ENCODE results near the gene CIAO2B. TPM values are rescaled to one million over a fixed set of nuclear protein-coding genes. Genes with fewer than 3 reads are reported as not detected.

CIAO2B gene
- total RNA-seq, 4 donors from 2014 or later, result 83.1 to 101 (median 95.5) TPM

- no peak for DNase-seq (ENCODE audit: extremely low spot score)
- H3K4me1 ChIP-seq, result peaks cover 10 to 16% (median 14%) of the 10 kb centered on the region in 4 donors
- intact Hi-C loops (cut with DNase I), result no loop called here
- H3K27me3 ChIP-seq, result no peaks in the 10 kb centered on the region
- no peaks in the 10 kb centered on the region for H3K9me3 ChIP-seq
- H3K4me3 ChIP-seq, result no peak overlapping the region
- H3K27ac ChIP-seq (replicated peaks in 1 of 4), result no peak overlapping the region
- TF ChIP-seq EP300 (IDR thresholded peaks at IDR 0.05) (no peak), POLR2AphosphoS5 (IDR thresholded peaks at IDR 0.05) (no peak), POLR2A (IDR thresholded peaks at IDR 0.05; ENCODE audit: low read depth) (no peak), CTCF (IDR thresholded peaks at IDR 0.05) (no peak)
- WGBS, result 58% methylated on average over 7 of the region's 7 CpGs
- H3K36me3 ChIP-seq, result no peaks in the 10 kb centered on the region
Measured at GRCh38 chr16:66915041-66915440, 19.2 kb downstream of the CIAO2B start.

GRCh38 chr16:66914541-66914940, 19.7 kb downstream of the CIAO2B start:
- H3K4me1 ChIP-seq, result peaks cover 5 to 11% (median 9%) of the 10 kb centered on the region in 4 donors
- H3K27me3 ChIP-seq, result no peaks in the 10 kb centered on the region
- no peak for DNase-seq (ENCODE audit: extremely low spot score)
- intact Hi-C loops (cut with DNase I), result no loop called here
- no peak overlapping the region for H3K27ac ChIP-seq (replicated peaks in 1 of 4)
- H3K4me3 ChIP-seq, result no peak overlapping the region
- TF ChIP-seq POLR2A (IDR thresholded peaks at IDR 0.05; ENCODE audit: low read depth) (no peak), CTCF (IDR thresholded peaks at IDR 0.05) (no peak), EP300 (IDR thresholded peaks at IDR 0.05) (no peak), POLR2AphosphoS5 (IDR thresholded peaks at IDR 0.05) (no peak)
- 96% methylated on average over 7 of the region's 7 CpGs for WGBS
- no peaks in the 10 kb centered on the region for H3K9me3 ChIP-seq
- no peaks in the 10 kb centered on the region for H3K36me3 ChIP-seq

GRCh38 chr16:66913711-66914110, 20.5 kb downstream of the CIAO2B start:
- WGBS, result no CpG with 5 or more reads among the region's 4 CpGs
- Histone ChIP-seq H3K27ac (replicated peaks in 1 of 4) (no peak overlapping the region), H3K36me3 (no peaks in the 10 kb centered on the region), H3K27me3 (no peaks in the 10 kb centered on the region), H3K9me3 (no peaks in the 10 kb centered on the region), H3K4me3 (no peak overlapping the region), H3K4me1 (peaks cover 0 to 2% (median 1%) of the 10 kb centered on the region in 4 donors)
- DNase-seq (ENCODE audit: extremely low spot score), result no peak
- TF ChIP-seq POLR2A (IDR thresholded peaks at IDR 0.05; ENCODE audit: low read depth) (no peak), POLR2AphosphoS5 (IDR thresholded peaks at IDR 0.05) (no peak), CTCF (IDR thresholded peaks at IDR 0.05) (no peak), EP300 (IDR thresholded peaks at IDR 0.05) (no peak)
- intact Hi-C loops (cut with DNase I), result no loop called here

- no peaks in the 10 kb centered on the region for H3K9me3 ChIP-seq
- 51% methylated on average over 9 of the region's 10 CpGs for WGBS
- no peak for DNase-seq (ENCODE audit: extremely low spot score)
- H3K4me1 ChIP-seq, result peaks cover 0 to 1% (median 0%) of the 10 kb centered on the region in 4 donors
- intact Hi-C loops (cut with DNase I), result no loop called here
- no peak overlapping the region for H3K4me3 ChIP-seq
- H3K36me3 ChIP-seq, result no peaks in the 10 kb centered on the region
- H3K27ac ChIP-seq (replicated peaks in 1 of 4), result no peak overlapping the region
- TF ChIP-seq POLR2AphosphoS5 (IDR thresholded peaks at IDR 0.05) (no peak), POLR2A (IDR thresholded peaks at IDR 0.05; ENCODE audit: low read depth) (no peak), CTCF (IDR thresholded peaks at IDR 0.05) (no peak), EP300 (IDR thresholded peaks at IDR 0.05) (no peak)
- H3K27me3 ChIP-seq, result no peaks in the 10 kb centered on the region
Measured at GRCh38 chr16:66913081-66913480, 21.1 kb downstream of the CIAO2B start.

- Histone ChIP-seq H3K4me1 (peaks cover 2 to 13% (median 6%) of the 10 kb centered on the region in 4 donors), H3K4me3 (no peak overlapping the region), H3K27me3 (no peaks in the 10 kb centered on the region), H3K9me3 (no peaks in the 10 kb centered on the region), H3K27ac (replicated peaks in 1 of 4) (no peak overlapping the region), H3K36me3 (no peaks in the 10 kb centered on the region)
- 90% methylated on average over 4 of the region's 8 CpGs for WGBS
- intact Hi-C loops (cut with DNase I), result no loop called here
- TF ChIP-seq CTCF (IDR thresholded peaks at IDR 0.05), result no peak
- no peak for TF ChIP-seq EP300 (IDR thresholded peaks at IDR 0.05)
- TF ChIP-seq POLR2A (IDR thresholded peaks at IDR 0.05; ENCODE audit: low read depth), result no peak
- no peak for TF ChIP-seq POLR2AphosphoS5 (IDR thresholded peaks at IDR 0.05)
- DNase-seq (ENCODE audit: extremely low spot score), result no peak
Measured at GRCh38 chr16:66911801-66912200, 22.4 kb downstream of the CIAO2B start.

All from esophagus muscularis mucosa (tissue), 4 donors.